GM19025 (cell line): ENCODE measurements around the gene WWC2.
"Not testable (repeated sequence)": the region's sequence is repeated elsewhere in the genome, so short reads cannot be mapped to it uniquely, and the experiment has no call there.

ENCODE experiments used
- ATAC-seq: cut with Tn5 transposase; IDR thresholded peaks from one replicate; pipeline ENCODE4 v1.9.1; 2021; ENCODE audit warnings: mild to moderate bottlenecking, low read depth, moderate library complexity; ENCODE audit not compliant: unreplicated experiment

Gene WWC2

GRCh38 chr4:183099537-183100297 lies 660 bp downstream of the WWC2 start:
- ATAC-seq = no peak

- ATAC-seq = no peak
Measured at GRCh38 chr4:183100298-183100599, 1.2 kb downstream of the WWC2 start.

- no peak for ATAC-seq
Measured at GRCh38 chr4:183100827-183101226, 1.8 kb downstream of the WWC2 start.

- ATAC-seq = no peak
Measured at GRCh38 chr4:183101956-183102480, 3.0 kb downstream of the WWC2 start.

- no peak for ATAC-seq
Measured at GRCh38 chr4:183105092-183105491, 6.0 kb downstream of the WWC2 start.

- no peak for ATAC-seq
Measured at GRCh38 chr4:183106839-183107238, 7.8 kb downstream of the WWC2 start.

GRCh38 chr4:183107891-183108459 lies 8.9 kb downstream of the WWC2 start:
- ATAC-seq = no peak

GRCh38 chr4:183110244-183110643 lies 11.2 kb downstream of the WWC2 start:
- no peak for ATAC-seq

GRCh38 chr4:183111452-183111885 lies 12.4 kb downstream of the WWC2 start:
- no peak for ATAC-seq

- ATAC-seq = no peak
Measured at GRCh38 chr4:183118141-183118540, 19.1 kb downstream of the WWC2 start.

GRCh38 chr4:183118585-183118984 lies 19.5 kb downstream of the WWC2 start:
- ATAC-seq = no peak

- ATAC-seq = not testable (repeated sequence)
Measured at GRCh38 chr4:183121660-183122059, 22.6 kb downstream of the WWC2 start.

GRCh38 chr4:183124228-183124627 lies 25.2 kb downstream of the WWC2 start:
- ATAC-seq = no peak

GRCh38 chr4:183124865-183125264 lies 25.8 kb downstream of the WWC2 start:
- ATAC-seq = no peak

GRCh38 chr4:183129125-183129524 lies 30.1 kb downstream of the WWC2 start:
- ATAC-seq = no peak

GRCh38 chr4:183129675-183130074 lies 30.6 kb downstream of the WWC2 start:
- no peak for ATAC-seq

- no peak for ATAC-seq
Measured at GRCh38 chr4:183130328-183131155, 31.5 kb downstream of the WWC2 start.

- no peak for ATAC-seq
Measured at GRCh38 chr4:183132081-183132480, 33.0 kb downstream of the WWC2 start.

- ATAC-seq = no peak
Measured at GRCh38 chr4:183132865-183133264, 33.8 kb downstream of the WWC2 start.

GRCh38 chr4:183136855-183137254 lies 37.8 kb downstream of the WWC2 start:
- no peak for ATAC-seq

- no peak for ATAC-seq
Measured at GRCh38 chr4:183139058-183139750, 40.1 kb downstream of the WWC2 start.
